Measurements from ENCODE around the gene RASA4. TPM values are rescaled to one million over a fixed set of nuclear protein-coding genes. Genes with fewer than 3 reads are reported as not detected.
"Not testable (repeated sequence)": the region's sequence is repeated elsewhere in the genome, so short reads cannot be mapped to it uniquely, and the experiment has no call there.

The RASA4 gene
- polyA plus RNA-seq, 6 donors from 2014 or later: 5.9 to 24.9 (median 14.3) TPM

DNA sequence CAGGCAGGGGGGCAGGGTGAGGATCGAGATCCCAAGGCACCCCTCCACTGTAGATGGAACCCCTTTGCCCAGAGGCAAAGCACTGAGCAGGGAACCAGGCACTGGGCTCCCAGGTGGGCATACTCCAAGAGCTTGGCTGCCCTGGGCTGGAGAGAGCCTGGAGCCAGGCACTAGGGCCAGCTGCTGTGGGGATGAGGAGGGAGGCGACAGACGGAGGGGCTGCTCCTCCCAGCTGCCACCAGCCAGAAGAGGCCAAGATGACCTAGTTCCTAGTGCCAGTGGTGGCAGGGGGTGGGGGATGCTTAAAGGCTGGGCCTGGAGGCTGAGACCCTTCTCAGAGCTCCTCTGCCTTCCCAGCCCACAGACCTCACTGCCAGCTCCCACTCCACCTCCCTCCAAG, 1.7 kb downstream of the RASA4 start:
- not testable (repeated sequence) for H3K27ac Mint-ChIP-seq; DNase-seq; H3K27me3 Mint-ChIP-seq; H3K4me1 Mint-ChIP-seq; ATAC-seq (ENCODE audit: low read depth in 2 of 2); H3K9me3 Mint-ChIP-seq; H3K36me3 Mint-ChIP-seq; H3K4me3 Mint-ChIP-seq

DNA sequence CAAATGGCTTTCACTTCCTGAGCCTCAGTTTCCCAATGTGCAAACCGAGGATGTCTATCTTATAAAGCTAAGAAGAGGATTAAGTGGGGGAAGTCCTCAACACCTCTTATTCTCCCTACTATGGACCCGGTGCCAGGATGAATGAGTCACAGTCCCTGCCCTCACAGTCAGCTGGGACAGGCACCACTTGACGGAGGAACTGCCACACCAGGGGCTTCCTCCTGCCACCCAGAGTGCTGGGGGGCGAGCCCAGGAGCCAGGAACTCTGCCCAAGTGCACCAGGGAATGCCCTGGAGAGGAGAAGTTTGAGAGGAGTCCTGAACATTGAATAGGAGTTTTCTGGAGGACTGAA, 2.2 kb downstream of the RASA4 start:
- H3K27ac Mint-ChIP-seq; DNase-seq; H3K4me1 Mint-ChIP-seq; H3K4me3 Mint-ChIP-seq; H3K27me3 Mint-ChIP-seq; H3K36me3 Mint-ChIP-seq; H3K9me3 Mint-ChIP-seq; ATAC-seq (ENCODE audit: low read depth in 2 of 2): not testable (repeated sequence)

DNA sequence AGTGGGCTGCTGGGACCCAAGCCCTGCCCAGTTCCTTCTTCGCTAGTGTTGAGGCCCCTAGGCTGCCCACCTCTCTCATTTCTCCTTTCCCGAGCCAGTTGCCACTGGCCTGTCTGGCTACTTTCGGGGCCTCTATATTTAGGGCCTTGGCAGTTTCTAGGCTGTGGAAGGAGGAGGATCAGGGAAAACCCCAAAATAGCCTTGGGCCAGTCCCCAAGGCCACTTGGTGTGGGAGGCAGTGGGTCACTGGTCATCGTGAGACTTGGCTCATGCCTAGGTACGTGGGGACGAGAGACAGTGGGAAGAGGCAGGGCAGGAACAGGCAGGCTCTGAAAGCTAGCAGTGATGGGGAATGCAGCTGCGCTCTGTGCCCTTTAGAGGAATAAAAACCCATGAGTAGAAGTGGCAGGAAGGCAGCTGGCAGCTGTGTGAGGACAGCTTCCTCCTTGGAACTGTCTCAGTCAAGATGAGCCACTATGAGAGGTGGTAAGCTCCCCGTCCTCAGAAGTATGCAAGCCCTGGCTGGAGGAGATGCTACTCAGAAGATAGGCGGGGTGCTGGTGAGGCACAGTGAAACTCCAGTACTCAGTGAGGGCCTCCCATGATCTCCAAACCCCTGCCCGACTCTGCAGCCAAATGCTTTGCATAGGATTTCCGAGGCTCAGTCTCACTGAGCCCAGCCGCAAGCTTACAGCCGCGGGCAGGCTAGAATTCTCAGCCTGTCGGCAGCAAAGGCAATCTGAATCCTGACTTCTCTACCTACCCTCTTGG, 2.8 kb downstream of the RASA4 start:
- H3K27me3 Mint-ChIP-seq, H3K27ac Mint-ChIP-seq, H3K9me3 Mint-ChIP-seq, H3K4me1 Mint-ChIP-seq, H3K36me3 Mint-ChIP-seq, DNase-seq, H3K4me3 Mint-ChIP-seq: not testable (repeated sequence)
- peak in 1 of 2 donors; percentile 12 for ATAC-seq (ENCODE audit: low read depth in 2 of 2)

DNA sequence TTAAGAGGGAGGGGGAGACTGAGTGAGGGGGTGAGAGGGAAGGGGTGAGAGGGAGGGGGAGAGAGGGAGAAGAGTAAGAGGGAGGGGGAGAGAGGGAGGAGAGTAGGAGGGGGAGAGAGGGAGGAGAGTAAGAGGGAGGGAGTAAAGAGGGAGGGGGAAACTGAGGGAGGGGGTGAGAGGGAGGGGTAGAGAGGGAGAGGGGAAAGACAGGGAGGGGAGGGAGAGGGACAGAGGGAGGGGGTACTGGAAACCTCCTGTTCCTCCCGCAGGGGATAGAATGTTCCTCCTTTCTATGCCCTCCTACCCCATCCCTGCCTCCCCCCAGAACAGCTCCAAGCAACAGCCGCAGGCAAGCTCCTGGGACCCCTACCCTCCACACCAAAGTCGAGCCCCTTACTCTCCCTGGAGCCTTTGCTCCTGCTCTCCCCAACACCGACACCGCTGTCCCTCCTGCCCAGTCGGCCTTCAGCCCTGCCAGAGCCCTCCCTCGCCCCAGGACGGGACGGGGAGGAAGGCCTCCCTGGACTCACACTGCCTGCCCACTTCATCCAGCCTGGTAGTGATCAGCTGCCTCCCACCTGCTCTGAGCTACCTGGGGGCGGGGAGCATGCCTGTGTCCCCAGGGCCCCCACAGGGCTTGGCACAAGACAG, 4.8 kb downstream of the RASA4 start:
- H3K27ac Mint-ChIP-seq; H3K9me3 Mint-ChIP-seq; H3K36me3 Mint-ChIP-seq; ATAC-seq (ENCODE audit: low read depth in 2 of 2); H3K27me3 Mint-ChIP-seq; H3K4me1 Mint-ChIP-seq; DNase-seq: not testable (repeated sequence)
- H3K4me3 Mint-ChIP-seq: peak overlapping the region in 2 of 8 donors; percentile 48 to 63

DNA sequence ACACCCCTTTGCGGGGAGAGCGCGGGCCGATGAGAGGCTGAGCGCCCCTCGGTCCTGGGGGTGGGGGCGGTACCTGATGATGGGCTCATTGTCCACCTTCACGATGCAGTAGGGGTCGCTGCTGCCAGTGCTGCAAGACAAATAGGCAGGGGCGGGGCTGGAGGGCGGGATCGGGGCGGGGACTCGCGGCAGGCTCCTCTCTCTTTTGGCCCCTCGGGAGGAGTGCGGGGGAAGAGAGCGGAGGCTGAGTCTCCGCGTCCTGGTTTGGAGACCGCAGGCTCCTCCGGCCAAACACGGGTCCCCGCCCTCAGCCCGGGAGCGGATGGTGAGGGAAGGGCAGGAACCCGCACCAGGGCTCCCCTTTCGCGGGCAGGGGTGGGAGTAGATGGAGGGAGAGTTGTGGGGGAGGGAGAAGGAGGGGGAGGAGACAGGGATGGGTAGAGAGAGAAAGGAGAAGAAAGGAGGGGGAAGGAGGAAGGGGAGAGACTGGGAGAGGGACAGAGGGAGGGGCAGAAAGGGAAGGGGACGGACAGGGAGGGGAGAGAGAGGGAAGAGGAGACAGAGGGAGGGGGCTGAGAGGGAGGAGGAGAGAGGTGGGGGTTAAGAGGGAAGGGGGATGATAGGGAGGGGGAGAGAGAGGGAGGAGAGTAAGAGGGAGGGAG, 5.4 kb downstream of the RASA4 start:
- not testable (repeated sequence) for H3K27ac Mint-ChIP-seq, H3K36me3 Mint-ChIP-seq, H3K9me3 Mint-ChIP-seq, DNase-seq, H3K4me1 Mint-ChIP-seq, H3K4me3 Mint-ChIP-seq, H3K27me3 Mint-ChIP-seq
- peak; percentile 58 to 63 for ATAC-seq (ENCODE audit: low read depth in 2 of 2)

DNA sequence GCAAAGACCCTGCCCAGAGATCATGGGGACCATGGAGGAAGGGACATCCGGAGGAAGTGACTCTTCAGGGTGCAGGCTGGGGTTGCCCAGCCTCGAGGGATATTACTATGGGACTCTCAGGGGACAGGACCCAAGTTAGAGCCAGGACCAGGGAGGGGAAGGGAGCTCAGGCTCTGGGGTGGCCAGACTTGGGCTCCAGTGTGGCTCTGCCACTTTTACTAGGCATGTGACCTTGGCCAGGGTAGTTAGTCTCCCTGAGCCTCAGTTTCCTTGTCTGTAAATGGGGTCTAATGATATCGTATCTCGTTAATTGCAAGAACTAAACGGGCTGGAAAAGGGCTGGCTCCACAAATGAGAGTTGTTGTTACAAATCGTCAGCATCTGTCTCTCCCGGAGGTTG, 6.1 kb downstream of the RASA4 start:
- not testable (repeated sequence) for H3K27me3 Mint-ChIP-seq

DNA sequence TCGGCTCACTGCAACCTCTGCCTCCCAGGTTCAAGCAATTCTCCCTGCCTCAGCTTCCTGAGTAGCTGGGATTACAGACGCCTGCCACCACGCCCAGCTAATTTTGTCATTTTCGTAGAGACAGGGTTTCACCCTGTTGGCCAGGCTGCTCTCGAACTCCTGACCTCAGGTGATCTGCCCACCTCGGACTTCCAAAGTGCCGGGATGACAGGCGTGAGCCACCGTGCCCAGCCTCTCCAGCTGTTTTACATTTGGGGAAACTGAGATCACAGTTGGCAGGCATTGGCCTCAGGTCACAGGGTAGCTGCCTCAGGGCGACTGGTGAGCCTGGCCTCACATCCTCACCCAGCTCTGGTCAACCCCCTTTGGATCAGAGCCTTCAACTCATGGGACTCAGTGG, 6.8 kb downstream of the RASA4 start:
- H3K36me3 Mint-ChIP-seq; ATAC-seq (ENCODE audit: low read depth in 2 of 2); H3K27ac Mint-ChIP-seq; H3K4me1 Mint-ChIP-seq; H3K4me3 Mint-ChIP-seq; DNase-seq; H3K9me3 Mint-ChIP-seq; H3K27me3 Mint-ChIP-seq: not testable (repeated sequence)

More for the DNA sequence above, 6.1 kb downstream of the RASA4 start:
- H3K9me3 Mint-ChIP-seq; H3K27ac Mint-ChIP-seq; ATAC-seq (ENCODE audit: low read depth in 2 of 2); H3K4me1 Mint-ChIP-seq; DNase-seq; H3K36me3 Mint-ChIP-seq: not testable (repeated sequence)
- H3K4me3 Mint-ChIP-seq: peak overlapping the region in 2 of 8 donors; percentile 40 to 41

DNA sequence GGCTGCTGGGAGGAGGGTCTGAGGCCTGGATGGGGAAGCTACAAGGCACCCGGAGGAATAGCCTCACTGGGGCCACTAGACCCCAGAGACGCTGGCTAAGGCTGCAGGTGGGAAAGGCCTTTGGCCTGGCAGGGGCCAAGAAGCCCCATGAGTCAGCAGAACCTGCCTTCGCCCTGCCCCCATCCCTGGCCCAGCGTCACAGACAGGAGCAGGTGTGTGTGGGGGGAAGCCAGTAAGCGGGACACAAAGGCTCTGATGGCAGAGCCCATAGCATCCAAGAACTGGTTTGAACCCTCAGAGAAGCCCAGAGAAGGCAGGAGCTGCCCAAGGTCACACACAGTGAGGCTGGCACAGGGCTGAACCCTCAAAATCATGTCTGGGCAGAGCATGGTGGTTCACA, 9.7 kb downstream of the RASA4 start:
- not testable (repeated sequence) for H3K27ac Mint-ChIP-seq; H3K27me3 Mint-ChIP-seq; ATAC-seq (ENCODE audit: low read depth in 2 of 2); DNase-seq; H3K9me3 Mint-ChIP-seq; H3K4me3 Mint-ChIP-seq; H3K36me3 Mint-ChIP-seq; H3K4me1 Mint-ChIP-seq

DNA sequence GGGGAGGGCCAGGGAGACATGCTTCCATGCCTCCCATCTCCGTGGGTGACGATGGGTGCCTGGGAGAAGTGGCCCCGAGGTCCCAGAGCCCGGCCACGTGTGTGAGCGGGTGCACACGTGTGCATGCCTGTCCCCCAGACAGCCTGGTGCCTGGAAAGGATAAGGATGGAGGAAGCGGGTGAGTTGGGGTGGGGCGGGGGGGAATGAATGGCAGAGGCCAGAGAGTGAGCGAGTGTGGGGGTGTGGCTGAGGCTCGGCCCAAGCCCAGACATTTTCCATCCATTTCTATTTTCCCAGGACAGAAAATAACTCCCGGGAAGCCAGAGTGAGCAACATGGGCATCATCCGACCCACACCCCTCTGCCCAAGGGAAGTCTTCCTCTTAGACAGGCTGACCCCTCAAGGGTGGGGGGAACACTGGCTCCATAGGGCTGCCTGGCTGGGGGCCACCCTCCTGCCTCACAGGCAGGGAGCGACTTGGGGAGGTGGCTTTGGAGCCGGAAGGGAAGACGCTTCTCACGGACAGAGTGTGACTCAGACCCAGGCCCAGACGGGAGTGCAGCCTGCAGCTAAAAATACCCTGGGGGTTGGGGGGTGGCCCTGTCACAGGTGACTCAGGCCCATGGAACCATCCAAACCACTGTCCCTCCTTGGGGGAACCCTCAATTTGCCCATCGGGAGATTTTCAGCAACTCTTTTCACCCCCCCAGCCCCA, 12.0 kb downstream of the RASA4 start:
- not testable (repeated sequence) for ATAC-seq (ENCODE audit: low read depth in 2 of 2); H3K27me3 Mint-ChIP-seq; H3K4me3 Mint-ChIP-seq; H3K36me3 Mint-ChIP-seq; H3K27ac Mint-ChIP-seq; DNase-seq; H3K9me3 Mint-ChIP-seq; H3K4me1 Mint-ChIP-seq

DNA sequence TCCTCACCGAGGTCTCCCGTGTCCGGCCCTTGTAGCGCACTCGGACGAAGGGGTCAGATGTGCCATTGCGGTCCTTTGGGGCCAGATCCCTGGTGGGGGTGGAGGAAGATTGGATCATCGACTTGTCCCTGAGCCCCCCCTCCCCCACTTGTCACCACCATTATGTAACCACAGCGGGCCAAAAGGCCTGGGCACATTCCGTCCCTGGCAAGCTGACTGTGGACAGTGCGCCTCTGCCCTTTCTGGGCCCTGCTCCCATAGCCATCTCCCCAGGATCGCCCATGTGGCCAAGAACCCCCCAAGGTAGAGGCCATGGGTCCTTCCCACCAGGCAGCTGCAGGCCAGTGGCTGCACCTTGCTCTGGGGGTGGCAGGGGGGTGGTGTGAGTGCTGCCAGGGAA, 14.2 kb downstream of the RASA4 start:
- not testable (repeated sequence) for H3K27me3 Mint-ChIP-seq; H3K27ac Mint-ChIP-seq; DNase-seq; H3K9me3 Mint-ChIP-seq; ATAC-seq (ENCODE audit: low read depth in 2 of 2); H3K4me3 Mint-ChIP-seq; H3K4me1 Mint-ChIP-seq; H3K36me3 Mint-ChIP-seq

DNA sequence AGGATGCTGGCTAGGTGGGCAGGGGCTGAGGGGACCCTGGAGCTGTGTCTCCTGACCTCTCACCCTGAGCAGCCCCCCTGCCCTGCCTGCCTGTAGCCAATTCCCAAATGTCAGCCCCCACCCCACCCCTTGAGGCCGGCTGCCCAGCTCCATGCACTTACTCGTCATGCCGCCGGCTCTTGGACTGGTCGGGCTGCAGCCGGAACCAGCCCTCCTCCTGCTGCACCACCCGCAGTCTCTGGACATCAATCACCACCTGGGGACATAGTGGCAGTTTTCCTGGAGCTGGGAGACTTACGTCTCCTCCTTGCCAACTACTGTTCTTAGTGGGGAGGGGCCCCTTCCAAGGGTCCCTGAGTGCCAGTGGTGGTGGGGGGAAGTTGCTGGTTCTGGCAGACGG, 16.9 kb downstream of the RASA4 start:
- H3K27me3 Mint-ChIP-seq; H3K36me3 Mint-ChIP-seq; H3K4me1 Mint-ChIP-seq; DNase-seq; H3K9me3 Mint-ChIP-seq; H3K27ac Mint-ChIP-seq; H3K4me3 Mint-ChIP-seq; ATAC-seq (ENCODE audit: low read depth in 2 of 2): not testable (repeated sequence)

DNA sequence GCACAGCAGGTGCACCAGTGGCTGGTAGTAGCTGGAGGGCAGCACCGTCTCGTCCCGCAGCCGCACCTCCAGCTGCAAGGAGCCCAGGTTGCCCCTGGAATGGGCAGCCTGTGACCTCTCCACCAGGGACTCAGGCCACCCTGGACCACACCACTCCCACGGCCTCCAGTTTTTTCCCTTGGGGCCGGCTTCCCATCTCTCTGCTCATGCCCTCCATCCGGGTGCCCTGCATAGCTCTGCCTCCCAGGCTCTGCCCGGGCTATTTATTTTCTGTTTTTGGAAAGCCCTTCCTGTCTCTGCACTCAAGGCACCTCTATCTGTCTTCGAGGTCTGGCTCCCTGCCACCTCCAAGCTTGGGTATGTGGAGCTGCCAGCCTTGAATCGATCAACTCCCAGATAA, 20.5 kb downstream of the RASA4 start:
- not testable (repeated sequence) for DNase-seq; ATAC-seq (ENCODE audit: low read depth in 2 of 2); H3K9me3 Mint-ChIP-seq; H3K4me3 Mint-ChIP-seq; H3K4me1 Mint-ChIP-seq; H3K27me3 Mint-ChIP-seq; H3K27ac Mint-ChIP-seq; H3K36me3 Mint-ChIP-seq

DNA sequence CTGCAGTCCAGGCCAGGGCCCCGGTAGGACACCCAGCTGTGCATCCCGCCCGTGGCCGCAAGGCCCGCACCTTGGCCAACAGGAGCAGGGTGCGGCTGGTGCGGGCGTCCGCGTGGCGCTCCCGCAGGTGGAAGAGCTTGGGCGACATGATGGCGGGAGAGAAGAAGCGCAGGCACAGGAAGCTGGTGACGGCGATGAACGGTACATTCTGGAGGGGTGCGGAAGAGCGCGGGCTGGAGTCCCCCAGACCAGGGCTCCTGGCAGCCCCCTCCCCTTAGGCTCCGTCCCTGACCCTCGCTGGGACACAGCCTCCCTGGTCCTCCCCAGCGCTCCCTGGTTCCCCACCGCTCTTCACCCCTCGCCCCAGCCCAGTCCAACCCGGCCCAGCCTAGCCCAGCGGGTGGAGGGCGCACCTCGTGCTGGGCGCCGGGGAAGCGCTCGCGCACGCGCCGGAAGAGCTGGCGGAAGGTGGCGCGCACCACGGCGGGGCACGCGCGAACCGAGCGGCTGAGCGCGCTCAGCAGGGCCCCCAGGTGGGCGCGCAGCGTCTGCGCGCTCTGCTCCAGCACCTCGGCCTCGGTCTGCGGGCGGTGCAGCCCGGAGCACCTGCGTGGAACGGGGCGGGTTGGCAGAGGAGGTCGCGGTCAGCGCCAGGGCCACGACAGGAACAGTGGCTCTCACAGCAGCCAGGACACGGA, 22.8 kb downstream of the RASA4 start:
- not testable (repeated sequence) for DNase-seq, H3K4me3 Mint-ChIP-seq, H3K27me3 Mint-ChIP-seq, H3K4me1 Mint-ChIP-seq, H3K36me3 Mint-ChIP-seq, H3K9me3 Mint-ChIP-seq, H3K27ac Mint-ChIP-seq
- peak; percentile 63 to 64 for ATAC-seq (ENCODE audit: low read depth in 2 of 2)
